ENCODE measurements around the gene DCC. TPM values are rescaled to one million over a fixed set of nuclear protein-coding genes. Genes with fewer than 3 reads are reported as not detected.

DCC gene
- total and polyA plus RNA-seq, 2 experiments from 2014 or later, result not detected

DNA sequence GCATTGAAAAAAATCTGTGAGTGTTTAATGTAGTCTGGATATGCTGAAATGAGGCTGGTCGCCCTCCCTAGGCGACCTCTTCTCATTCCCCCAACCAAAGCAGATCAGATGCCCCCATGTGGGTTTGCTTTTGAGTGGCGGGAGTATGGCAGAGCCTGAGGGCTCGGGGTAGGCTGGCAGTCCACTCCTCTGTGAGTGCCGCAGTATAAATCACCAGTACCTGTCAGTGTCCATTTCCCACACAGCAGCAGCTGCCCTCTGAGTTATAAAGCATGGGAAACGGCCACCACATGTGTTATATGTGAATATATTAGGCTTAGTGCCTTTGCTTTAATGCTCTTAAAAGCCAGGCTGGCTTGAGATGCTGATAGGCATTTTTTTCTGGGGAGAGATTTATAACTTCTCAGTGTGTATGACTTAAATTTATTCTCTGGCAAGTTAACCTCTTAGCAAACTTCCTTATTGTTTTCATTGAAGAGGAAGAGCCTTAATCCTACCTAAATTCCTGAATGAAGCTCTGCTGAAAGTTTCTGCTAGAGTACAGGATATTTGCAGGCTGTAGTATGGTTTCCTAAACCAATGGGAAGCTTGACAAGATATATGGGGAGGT, 3.8 kb downstream of the DCC start:
- H3K9me3 ChIP-seq (ENCODE audit: low read depth), result no peaks in the 10 kb centered on the region
- no peaks in the 10 kb centered on the region for H4K20me1 ChIP-seq (ENCODE audit: insufficient read depth)
- no peak for DNase-seq
- no peak overlapping the region for H3K4me2 ChIP-seq (ENCODE audit: unreplicated experiment)
- no peak for TF ChIP-seq EZH2phosphoT487 (IDR thresholded peaks at IDR 0.05; ENCODE audit: insufficient read depth, low read depth)
- no peak for TF ChIP-seq EZH2 (IDR thresholded peaks at IDR 0.05; ENCODE audit: insufficient read depth, poor library complexity, severe bottlenecking)
- H3K9me2 ChIP-seq (ENCODE audit: insufficient read depth), result no peaks in the 10 kb centered on the region
- 63 to 70% methylated on average over 6 of the region's 6 CpGs for WGBS, 2 experiments (ENCODE audit: low coverage in 1 of 2, low lambda C conversion rate in 2 of 2, missing lambda C conversion rate in 2 of 2)
- no peaks in the 10 kb centered on the region for H3K4me1 ChIP-seq (ENCODE audit: insufficient read depth)
- no peak overlapping the region for H2AFZ ChIP-seq
- H3F3A ChIP-seq (ENCODE audit: insufficient read depth), result no peaks in the 10 kb centered on the region
- H3K79me2 ChIP-seq (ENCODE audit: insufficient read depth), result no peaks in the 10 kb centered on the region
- in situ Hi-C loops (cut with MboI), result no loop called here
- H3K4me3 ChIP-seq, result no peak overlapping the region
- no peak overlapping the region for H3K27ac ChIP-seq
- peaks cover 44% of the 10 kb centered on the region for H3K27me3 ChIP-seq (replicated peaks; ENCODE audit: insufficient read depth)
- H3K36me3 ChIP-seq (ENCODE audit: low read depth), result no peaks in the 10 kb centered on the region
- no peak overlapping the region for H3K9ac ChIP-seq

DNA sequence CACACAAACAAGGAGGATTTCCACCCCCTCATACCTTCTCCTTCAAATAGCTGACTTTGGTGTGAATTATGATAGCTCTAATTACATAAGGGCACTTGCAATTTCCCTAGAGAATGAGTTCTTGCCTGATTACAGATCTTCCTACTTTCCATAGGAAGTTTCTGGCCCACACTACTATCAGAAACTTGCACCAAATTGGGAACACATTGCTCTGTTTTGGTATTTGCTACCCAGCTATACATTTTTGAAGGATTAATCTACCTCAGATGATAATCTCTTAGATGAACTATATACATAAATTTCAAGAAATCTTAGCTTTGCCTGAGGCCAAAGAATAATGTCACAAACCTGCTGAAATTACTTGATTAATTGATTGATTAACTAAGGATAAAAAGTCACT, 4.9 kb downstream of the DCC start:
- no peaks in the 10 kb centered on the region for H3K36me3 ChIP-seq (ENCODE audit: low read depth)
- H3K4me1 ChIP-seq (ENCODE audit: insufficient read depth), result no peaks in the 10 kb centered on the region
- H3K9me3 ChIP-seq (ENCODE audit: low read depth), result no peaks in the 10 kb centered on the region
- H3K4me3 ChIP-seq, result no peak overlapping the region
- no peak overlapping the region for H3K4me2 ChIP-seq (ENCODE audit: unreplicated experiment)
- no peak for TF ChIP-seq EZH2phosphoT487 (IDR thresholded peaks at IDR 0.05; ENCODE audit: insufficient read depth, low read depth)
- TF ChIP-seq EZH2 (IDR thresholded peaks at IDR 0.05; ENCODE audit: insufficient read depth, poor library complexity, severe bottlenecking), result no peak
- in situ Hi-C loops (cut with MboI), result no loop called here
- no peak overlapping the region for H2AFZ ChIP-seq
- no peak for DNase-seq
- no peaks in the 10 kb centered on the region for H4K20me1 ChIP-seq (ENCODE audit: insufficient read depth)
- H3K9ac ChIP-seq, result no peak overlapping the region
- no peaks in the 10 kb centered on the region for H3F3A ChIP-seq (ENCODE audit: insufficient read depth)
- no peaks in the 10 kb centered on the region for H3K79me2 ChIP-seq (ENCODE audit: insufficient read depth)
- H3K27ac ChIP-seq, result no peak overlapping the region
- H3K27me3 ChIP-seq (replicated peaks; ENCODE audit: insufficient read depth), result peaks cover 37% of the 10 kb centered on the region
- H3K9me2 ChIP-seq (ENCODE audit: insufficient read depth), result no peaks in the 10 kb centered on the region

GRCh38 chr18:52345428-52345827, 5.4 kb downstream of the DCC start:
- H3K9ac ChIP-seq, result no peak overlapping the region
- H3K36me3 ChIP-seq (ENCODE audit: low read depth), result no peaks in the 10 kb centered on the region
- H3K79me2 ChIP-seq (ENCODE audit: insufficient read depth), result no peaks in the 10 kb centered on the region
- no peaks in the 10 kb centered on the region for H3F3A ChIP-seq (ENCODE audit: insufficient read depth)
- H3K27me3 ChIP-seq (replicated peaks; ENCODE audit: insufficient read depth), result peaks cover 31% of the 10 kb centered on the region
- TF ChIP-seq EZH2 (IDR thresholded peaks at IDR 0.05; ENCODE audit: insufficient read depth, poor library complexity, severe bottlenecking) (no peak), EZH2phosphoT487 (IDR thresholded peaks at IDR 0.05; ENCODE audit: insufficient read depth, low read depth) (no peak)
- no peaks in the 10 kb centered on the region for H3K9me3 ChIP-seq (ENCODE audit: low read depth)
- 0 to 2% methylated on average over 4 of the region's 4 CpGs for WGBS, 2 experiments (ENCODE audit: low coverage in 1 of 2, low lambda C conversion rate in 2 of 2, missing lambda C conversion rate in 2 of 2)
- no peak for DNase-seq
- no peak overlapping the region for H3K27ac ChIP-seq
- H2AFZ ChIP-seq, result no peak overlapping the region
- H3K4me1 ChIP-seq (ENCODE audit: insufficient read depth), result no peaks in the 10 kb centered on the region
- no peak overlapping the region for H3K4me2 ChIP-seq (ENCODE audit: unreplicated experiment)
- H3K9me2 ChIP-seq (ENCODE audit: insufficient read depth), result no peaks in the 10 kb centered on the region
- in situ Hi-C loops (cut with MboI), result no loop called here
- no peak overlapping the region for H3K4me3 ChIP-seq
- H4K20me1 ChIP-seq (ENCODE audit: insufficient read depth), result no peaks in the 10 kb centered on the region

GRCh38 chr18:52348209-52348608, 8.2 kb downstream of the DCC start:
- Histone ChIP-seq H3K4me2 (ENCODE audit: unreplicated experiment) (no peak overlapping the region), H4K20me1 (ENCODE audit: insufficient read depth) (no peaks in the 10 kb centered on the region), H3K4me1 (ENCODE audit: insufficient read depth) (no peaks in the 10 kb centered on the region), H3K4me3 (no peak overlapping the region), H2AFZ (no peak overlapping the region), H3K9me2 (ENCODE audit: insufficient read depth) (no peaks in the 10 kb centered on the region), H3K27me3 (replicated peaks; ENCODE audit: insufficient read depth) (peaks cover 9% of the 10 kb centered on the region; the same call in 1 of the 2 replicates), H3K36me3 (ENCODE audit: low read depth) (no peaks in the 10 kb centered on the region), H3K9ac (no peak overlapping the region), H3F3A (ENCODE audit: insufficient read depth) (no peaks in the 10 kb centered on the region), H3K79me2 (ENCODE audit: insufficient read depth) (no peaks in the 10 kb centered on the region), H3K27ac (no peak overlapping the region), H3K9me3 (ENCODE audit: low read depth) (no peaks in the 10 kb centered on the region)
- DNase-seq, result peak; percentile 24
- no peak for TF ChIP-seq EZH2 (IDR thresholded peaks at IDR 0.05; ENCODE audit: insufficient read depth, poor library complexity, severe bottlenecking)
- no peak for TF ChIP-seq EZH2phosphoT487 (IDR thresholded peaks at IDR 0.05; ENCODE audit: insufficient read depth, low read depth)
- in situ Hi-C loops (cut with MboI), result no loop called here
- WGBS, 2 experiments (ENCODE audit: low coverage in 1 of 2, low lambda C conversion rate in 2 of 2, missing lambda C conversion rate in 2 of 2), result 77 to 90% methylated on average over 3 of the region's 3 CpGs

GRCh38 chr18:52349498-52349897, 9.5 kb downstream of the DCC start:
- 9 to 25% methylated on average over 2 of the region's 2 CpGs for WGBS, 2 experiments (ENCODE audit: low coverage in 1 of 2, low lambda C conversion rate in 2 of 2, missing lambda C conversion rate in 2 of 2)
- TF ChIP-seq EZH2 (IDR thresholded peaks at IDR 0.05; ENCODE audit: insufficient read depth, poor library complexity, severe bottlenecking) (no peak), EZH2phosphoT487 (IDR thresholded peaks at IDR 0.05; ENCODE audit: insufficient read depth, low read depth) (no peak)
- no peaks in the 10 kb centered on the region for H3K9me3 ChIP-seq (ENCODE audit: low read depth)
- DNase-seq, result no peak
- H2AFZ ChIP-seq, result no peak overlapping the region
- no peak overlapping the region for H3K4me2 ChIP-seq (ENCODE audit: unreplicated experiment)
- no peaks in the 10 kb centered on the region for H3K9me2 ChIP-seq (ENCODE audit: insufficient read depth)
- in situ Hi-C loops (cut with MboI), result no loop called here
- no peaks in the 10 kb centered on the region for H3K36me3 ChIP-seq (ENCODE audit: low read depth)
- no peak overlapping the region for H3K27ac ChIP-seq
- H3K4me1 ChIP-seq (ENCODE audit: insufficient read depth), result no peaks in the 10 kb centered on the region
- H3K9ac ChIP-seq, result no peak overlapping the region
- no peaks in the 10 kb centered on the region for H3F3A ChIP-seq (ENCODE audit: insufficient read depth)
- H3K4me3 ChIP-seq, result no peak overlapping the region
- no peaks in the 10 kb centered on the region for H3K79me2 ChIP-seq (ENCODE audit: insufficient read depth)
- H4K20me1 ChIP-seq (ENCODE audit: insufficient read depth), result no peaks in the 10 kb centered on the region
- H3K27me3 ChIP-seq (replicated peaks; ENCODE audit: insufficient read depth), result 0 out of 2 replicates have a peak, but pooled peaks cover 3% of the 10 kb centered on the region
